ENCODE data around the gene NDUFAF7.
"Not testable (repeated sequence)": the region's sequence is repeated elsewhere in the genome, so short reads cannot be mapped to it uniquely, and the experiment has no call there.

NDUFAF7 gene

GRCh38 chr2:37283207-37283606 lies 51.7 kb downstream of the NDUFAF7 start:
- DNase-seq (ENCODE audit: low read depth) = peak; percentile 87

- no peak for DNase-seq (ENCODE audit: low read depth)
Observed at GRCh38 chr2:37284381-37284780, 52.9 kb downstream of the NDUFAF7 start.

GRCh38 chr2:37287966-37288365 lies 56.5 kb downstream of the NDUFAF7 start:
- no peak for DNase-seq (ENCODE audit: low read depth)

GRCh38 chr2:37291680-37292079 lies 60.2 kb downstream of the NDUFAF7 start:
- no peak for DNase-seq (ENCODE audit: low read depth)

- DNase-seq (ENCODE audit: low read depth) = not testable (repeated sequence)
Observed at GRCh38 chr2:37294858-37295257, 63.4 kb downstream of the NDUFAF7 start.

- no peak for DNase-seq (ENCODE audit: low read depth)
Observed at GRCh38 chr2:37295469-37296073, 64.1 kb downstream of the NDUFAF7 start.

- DNase-seq (ENCODE audit: low read depth) = no peak
Observed at GRCh38 chr2:37297632-37298031, 66.2 kb downstream of the NDUFAF7 start.
